Measurements from ENCODE around the gene KAZN. TPM values are rescaled to one million over a fixed set of nuclear protein-coding genes. Genes with fewer than 3 reads are reported as not detected.

The KAZN gene
- total and polyA plus RNA-seq, 2 experiments from 2014 or later = 7.9 to 15.6 TPM

GRCh38 chr1:15153184-15153841 lies 554.8 kb downstream of the KAZN start, which contains the start of gene TMEM51:
TSS of gene TMEM51 (plus strand) at chr1:15153747. CDS start at chr1:15215088, 61,341 bp downstream.
- no peak for TF ChIP-seq EZH2phosphoT487 (IDR thresholded peaks at IDR 0.05; ENCODE audit: low read depth, severe bottlenecking, unreplicated experiment)
- TF ChIP-seq EZH2 (IDR thresholded peaks at IDR 0.05; ENCODE audit: borderline replicate concordance) = no peak
- TF ChIP-seq, protein P1, sequence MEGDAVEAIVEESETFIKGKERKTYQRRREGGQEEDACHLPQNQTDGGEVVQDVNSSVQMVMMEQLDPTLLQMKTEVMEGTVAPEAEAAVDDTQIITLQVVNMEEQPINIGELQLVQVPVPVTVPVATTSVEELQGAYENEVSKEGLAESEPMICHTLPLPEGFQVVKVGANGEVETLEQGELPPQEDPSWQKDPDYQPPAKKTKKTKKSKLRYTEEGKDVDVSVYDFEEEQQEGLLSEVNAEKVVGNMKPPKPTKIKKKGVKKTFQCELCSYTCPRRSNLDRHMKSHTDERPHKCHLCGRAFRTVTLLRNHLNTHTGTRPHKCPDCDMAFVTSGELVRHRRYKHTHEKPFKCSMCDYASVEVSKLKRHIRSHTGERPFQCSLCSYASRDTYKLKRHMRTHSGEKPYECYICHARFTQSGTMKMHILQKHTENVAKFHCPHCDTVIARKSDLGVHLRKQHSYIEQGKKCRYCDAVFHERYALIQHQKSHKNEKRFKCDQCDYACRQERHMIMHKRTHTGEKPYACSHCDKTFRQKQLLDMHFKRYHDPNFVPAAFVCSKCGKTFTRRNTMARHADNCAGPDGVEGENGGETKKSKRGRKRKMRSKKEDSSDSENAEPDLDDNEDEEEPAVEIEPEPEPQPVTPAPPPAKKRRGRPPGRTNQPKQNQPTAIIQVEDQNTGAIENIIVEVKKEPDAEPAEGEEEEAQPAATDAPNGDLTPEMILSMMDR (IDR thresholded peaks at IDR 0.05; ENCODE audit: poor library complexity) = no peak
- H3K27ac ChIP-seq = peak within 1 kb of the TSS; percentile 96
- 0% methylated on average over 25 of the region's 56 CpGs for WGBS (ENCODE audit: low lambda C conversion rate, missing lambda C conversion rate)

GRCh38 chr1:15153842-15154479 lies 555.5 kb downstream of the KAZN start:
- WGBS (ENCODE audit: low lambda C conversion rate, missing lambda C conversion rate) = 1% methylated on average over 52 of the region's 74 CpGs
- peak overlapping the region; percentile 95 for H3K4me2 ChIP-seq
- H2AFZ ChIP-seq = peak overlapping the region; percentile 22
- peaks cover 60% of the 10 kb centered on the region for H3K79me2 ChIP-seq
- no peaks in the 10 kb centered on the region for H3K27me3 ChIP-seq
- no peaks in the 10 kb centered on the region for H3K9me2 ChIP-seq (replicated peaks; ENCODE audit: insufficient read depth)
- no peak for TF ChIP-seq EZH2phosphoT487 (IDR thresholded peaks at IDR 0.05; ENCODE audit: low read depth, severe bottlenecking, unreplicated experiment)
- TF ChIP-seq, protein P1 (IDR thresholded peaks at IDR 0.05; ENCODE audit: poor library complexity) = peak; percentile 59
- peaks cover 10% of the 10 kb centered on the region for H4K20me1 ChIP-seq (ENCODE audit: insufficient read depth, poor library complexity, severe bottlenecking)
- H3K36me3 ChIP-seq (replicated peaks; ENCODE audit: insufficient read depth, low read depth) = no peaks in the 10 kb centered on the region
- peak overlapping the region; percentile 98 for H3K4me3 ChIP-seq
- peak overlapping the region; percentile 96 for H3K27ac ChIP-seq
- H3K9me3 ChIP-seq (ENCODE audit: low read depth) = no peaks in the 10 kb centered on the region
- peak; percentile 88 for DNase-seq (ENCODE audit: low spot score)
- H3K4me1 ChIP-seq (ENCODE audit: insufficient read depth) = peaks cover 61% of the 10 kb centered on the region

More at GRCh38 chr1:15153184-15153841, 554.8 kb downstream of the KAZN start, which contains the start of gene TMEM51:
- Histone ChIP-seq H3K4me1 (ENCODE audit: insufficient read depth) (peaks cover 57% of the 10 kb centered on the region), H3K9me3 (ENCODE audit: low read depth) (no peaks in the 10 kb centered on the region), H3K79me2 (peaks cover 58% of the 10 kb centered on the region), H4K20me1 (ENCODE audit: insufficient read depth, poor library complexity, severe bottlenecking) (peaks cover 10% of the 10 kb centered on the region), H3K36me3 (replicated peaks; ENCODE audit: insufficient read depth, low read depth) (no peaks in the 10 kb centered on the region), H3K4me3 (peak within 1 kb of the TSS; percentile 98), H3K9me2 (replicated peaks; ENCODE audit: insufficient read depth) (no peaks in the 10 kb centered on the region), H3K27me3 (no peaks in the 10 kb centered on the region), H2AFZ (peak within 1 kb of the TSS; percentile 22), H3K4me2 (peak within 1 kb of the TSS; percentile 95)
- DNase-seq (ENCODE audit: low spot score) = peak; percentile 93

DNA sequence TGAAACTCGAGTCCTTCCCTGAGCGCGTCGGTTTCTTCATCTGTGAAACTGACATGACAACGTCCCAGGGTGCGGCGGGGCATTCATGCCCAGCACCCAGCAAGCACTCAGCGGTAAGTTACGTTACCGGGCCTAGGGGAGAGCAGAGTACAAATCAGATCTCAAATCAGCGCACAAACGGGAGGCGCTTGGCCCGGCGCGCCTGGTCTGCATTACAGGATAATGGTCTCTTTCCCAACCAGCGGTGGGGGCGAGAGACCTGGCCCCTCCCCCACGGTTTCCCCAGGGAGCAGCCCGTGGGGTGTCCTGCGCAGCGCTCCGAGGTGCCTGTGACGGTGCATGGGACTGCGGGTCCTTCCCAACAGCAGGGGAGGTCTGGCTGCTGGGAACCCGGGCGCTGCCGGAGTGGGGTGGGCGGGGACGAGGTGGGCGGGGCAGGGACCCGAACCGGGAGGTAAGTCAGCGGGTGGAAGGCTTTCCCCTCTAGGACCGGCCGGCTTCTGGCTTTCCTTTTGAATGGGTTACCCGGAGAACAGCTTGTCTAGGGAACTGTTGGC lies 556.1 kb downstream of the KAZN start:
- H2AFZ ChIP-seq = peak overlapping the region; percentile 22
- peak overlapping the region; percentile 95 for H3K4me2 ChIP-seq
- H3K9me3 ChIP-seq (ENCODE audit: low read depth) = no peaks in the 10 kb centered on the region
- TF ChIP-seq, protein P1 (IDR thresholded peaks at IDR 0.05; ENCODE audit: poor library complexity) = no peak
- TF ChIP-seq EZH2phosphoT487 (IDR thresholded peaks at IDR 0.05; ENCODE audit: low read depth, severe bottlenecking, unreplicated experiment) (no peak), EZH2 (IDR thresholded peaks at IDR 0.05; ENCODE audit: borderline replicate concordance) (no peak)
- H4K20me1 ChIP-seq (ENCODE audit: insufficient read depth, poor library complexity, severe bottlenecking) = peaks cover 10% of the 10 kb centered on the region
- no peaks in the 10 kb centered on the region for H3K36me3 ChIP-seq (replicated peaks; ENCODE audit: insufficient read depth, low read depth)
- WGBS (ENCODE audit: low lambda C conversion rate, missing lambda C conversion rate) = 3% methylated on average over 29 of the region's 37 CpGs
- H3K9me2 ChIP-seq (replicated peaks; ENCODE audit: insufficient read depth) = no peaks in the 10 kb centered on the region
- H3K27me3 ChIP-seq = no peaks in the 10 kb centered on the region
- H3K79me2 ChIP-seq = peaks cover 65% of the 10 kb centered on the region
- peak overlapping the region; percentile 96 for H3K27ac ChIP-seq
- H3K4me3 ChIP-seq = peak overlapping the region; percentile 98
- peak; percentile 66 for DNase-seq (ENCODE audit: low spot score)
- H3K4me1 ChIP-seq (ENCODE audit: insufficient read depth) = peaks cover 67% of the 10 kb centered on the region
